CD4-positive, alpha-beta T cell treated with Interleukin-21 for 1 hour (primary cell): Measurements from ENCODE around the gene UQCC3.
"Not testable (repeated sequence)": the region's sequence is repeated elsewhere in the genome, so short reads cannot be mapped to it uniquely, and the experiment has no call there.

Experiments used
- DNase-seq: peaks from one replicate; pipeline ENCODE4 v3.0.0-alpha.2; 2020

Gene UQCC3

DNA sequence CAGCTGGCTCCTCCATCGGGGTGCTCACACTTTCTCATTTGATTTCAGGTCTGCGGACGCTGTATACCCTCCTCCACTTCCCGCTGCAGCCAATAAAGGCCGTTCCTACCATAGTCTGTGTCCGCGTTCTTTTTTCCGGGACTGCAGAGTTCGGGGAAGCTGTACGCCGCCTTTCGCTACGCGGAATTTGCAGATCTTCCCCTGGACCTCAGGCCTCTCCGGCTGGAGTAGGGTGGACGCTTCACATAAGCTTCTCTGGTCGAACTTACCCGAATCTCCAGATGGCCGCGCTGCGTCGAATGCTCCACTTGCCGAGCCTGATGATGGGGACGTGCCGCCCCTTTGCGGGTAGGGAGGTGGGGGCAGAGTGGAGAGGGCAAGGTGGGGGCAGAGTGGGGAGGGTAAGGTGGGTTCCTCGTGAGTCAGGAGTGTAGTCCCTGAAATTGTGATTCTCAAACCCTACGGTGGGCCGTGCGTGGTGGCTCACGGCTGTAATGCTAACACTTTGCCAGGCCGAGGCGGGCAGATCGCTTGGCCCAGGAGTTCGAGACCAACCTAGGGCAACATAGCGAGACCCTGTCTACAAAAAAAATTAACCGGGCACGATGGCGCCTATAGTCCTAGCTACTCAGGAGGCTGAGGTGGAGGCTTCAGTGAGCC is 5.7 kb upstream of the UQCC3 start:
- peak; percentile 72 for DNase-seq

DNA sequence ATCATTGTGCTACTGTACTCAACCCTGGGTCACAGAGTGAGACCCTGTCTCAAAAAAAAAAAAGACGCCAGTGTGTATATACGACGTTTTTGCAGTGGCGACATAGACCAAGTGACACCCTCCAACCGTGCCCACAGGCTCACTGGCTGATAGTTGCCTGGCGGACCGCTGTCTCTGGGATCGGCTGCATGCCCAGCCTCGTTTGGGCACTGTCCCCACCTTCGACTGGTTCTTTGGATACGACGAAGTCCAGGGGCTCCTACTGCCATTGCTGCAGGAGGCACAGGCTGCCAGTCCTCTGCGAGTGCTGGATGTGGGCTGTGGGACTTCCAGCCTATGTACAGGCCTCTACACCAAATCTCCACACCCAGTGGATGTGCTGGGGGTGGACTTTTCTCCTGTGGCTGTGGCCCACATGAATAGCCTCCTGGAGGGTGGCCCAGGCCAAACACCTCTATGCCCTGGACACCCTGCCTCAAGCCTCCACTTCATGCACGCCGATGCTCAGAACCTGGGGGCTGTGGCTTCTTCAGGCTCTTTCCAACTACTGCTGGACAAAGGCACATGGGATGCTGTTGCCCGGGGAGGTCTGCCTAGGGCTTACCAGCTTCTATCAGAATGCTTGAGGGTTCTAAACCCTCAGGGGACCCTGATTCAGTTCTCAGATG is 5.1 kb upstream of the UQCC3 start:
- DNase-seq: no peak

DNA sequence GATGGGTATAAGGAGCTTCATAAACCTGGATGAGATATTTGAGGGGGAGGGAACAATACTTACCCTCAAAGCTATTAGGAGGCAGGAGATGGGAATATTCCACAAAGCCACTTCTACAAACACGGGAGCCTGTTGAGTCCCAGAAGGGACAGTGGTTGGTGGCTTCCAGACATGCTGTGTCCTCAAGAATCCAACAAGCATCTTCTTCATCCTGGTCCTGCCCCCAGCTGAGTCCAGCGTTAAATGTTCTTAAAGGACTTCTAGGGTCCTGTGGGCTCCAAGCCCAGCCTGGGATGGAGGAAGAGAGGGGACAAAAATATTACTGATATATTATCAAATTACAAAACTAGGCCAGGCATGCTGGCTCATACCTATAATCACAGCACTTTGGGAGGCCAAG is 4.0 kb upstream of the UQCC3 start:
- no peak for DNase-seq

DNA sequence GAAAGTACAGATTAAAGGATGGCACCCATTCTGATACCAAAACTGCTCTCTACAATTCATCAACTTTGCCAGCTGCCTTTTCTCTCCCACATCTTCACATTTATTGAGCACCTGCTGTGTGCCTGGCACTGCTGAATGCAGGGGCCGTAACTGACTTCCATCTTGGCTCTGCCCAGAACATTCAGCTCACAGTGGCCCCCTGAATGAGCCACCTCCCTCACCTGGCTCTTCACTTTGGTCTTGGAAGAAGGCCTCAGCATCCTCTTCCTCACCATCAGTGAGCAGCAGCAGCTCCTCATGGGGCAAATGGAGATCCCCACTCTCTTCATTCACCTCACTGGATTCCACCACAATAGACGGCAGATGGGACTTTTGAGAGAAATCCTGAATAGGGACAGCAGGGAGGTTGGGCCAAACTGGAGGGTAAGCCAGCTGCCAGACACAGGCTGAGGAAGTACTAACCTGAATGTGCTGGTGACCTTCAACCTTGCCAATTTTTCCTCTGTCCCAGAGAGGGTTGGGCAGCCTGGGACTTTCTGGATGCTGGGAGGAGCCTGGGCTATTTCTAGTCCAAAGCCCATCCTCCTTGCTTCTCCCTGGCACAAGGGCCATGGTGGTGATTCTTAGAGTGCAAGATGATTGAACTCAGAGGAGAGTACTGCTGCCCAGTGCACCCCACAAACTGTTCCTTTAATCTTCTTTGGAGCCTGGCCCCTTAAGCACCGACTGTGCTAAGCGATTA is 1.9 kb upstream of the UQCC3 start:
- DNase-seq: no peak

DNA sequence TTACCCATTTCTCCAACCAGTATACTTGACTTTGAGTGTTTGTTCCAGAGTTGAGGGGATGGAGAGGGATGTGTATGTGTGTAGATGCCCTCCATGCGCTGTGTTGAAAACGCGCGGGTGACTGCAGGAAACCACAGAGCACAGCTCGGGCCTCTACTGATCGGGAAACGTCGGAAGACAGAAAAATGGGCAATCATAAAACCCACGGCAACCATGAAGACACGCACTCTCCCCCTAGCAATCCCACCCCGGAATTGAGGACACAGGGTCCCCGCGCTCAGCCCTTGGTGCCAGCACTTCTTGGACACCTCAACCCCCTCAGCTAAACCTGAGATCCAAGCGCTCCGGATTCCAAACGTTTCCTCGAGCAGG is 251 bp upstream of the UQCC3 start:
- DNase-seq: no peak

DNA sequence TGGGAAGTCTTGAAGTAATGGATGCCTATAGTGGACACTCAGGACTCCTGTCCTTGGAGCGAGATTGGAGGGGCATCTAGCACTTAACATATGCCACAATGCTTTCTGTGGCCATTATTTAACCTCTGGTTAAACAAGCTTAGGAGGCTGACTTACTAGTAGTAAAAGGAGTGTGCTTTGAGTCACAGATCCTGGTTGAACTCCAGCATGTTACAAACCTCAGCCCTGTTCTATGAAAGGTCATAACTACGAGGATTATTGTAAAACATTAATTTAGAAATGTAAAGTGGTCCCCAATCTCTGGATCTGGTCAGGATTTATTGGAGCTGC is 1.7 kb downstream of the UQCC3 start:
- no peak for DNase-seq

DNA sequence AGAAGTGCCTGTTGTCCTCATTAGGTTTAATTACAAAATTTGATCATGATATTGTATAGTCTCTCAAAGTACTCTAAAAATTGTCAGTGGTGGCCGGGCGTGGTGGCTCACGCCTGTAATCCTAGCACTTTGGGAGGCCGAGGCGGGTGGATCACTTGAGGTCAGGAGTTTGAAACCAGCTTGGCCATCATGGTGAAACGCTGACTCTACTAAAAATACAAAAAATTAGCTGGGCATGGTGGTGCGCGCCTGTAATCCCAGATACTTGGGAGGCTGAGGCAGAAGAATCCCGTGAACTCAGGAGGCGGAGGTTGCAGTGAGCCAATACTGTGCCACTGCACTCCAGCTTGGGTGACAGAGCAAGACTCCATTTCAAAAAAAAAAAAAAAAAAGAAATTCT is 3.9 kb downstream of the UQCC3 start:
- DNase-seq: not testable (repeated sequence)

DNA sequence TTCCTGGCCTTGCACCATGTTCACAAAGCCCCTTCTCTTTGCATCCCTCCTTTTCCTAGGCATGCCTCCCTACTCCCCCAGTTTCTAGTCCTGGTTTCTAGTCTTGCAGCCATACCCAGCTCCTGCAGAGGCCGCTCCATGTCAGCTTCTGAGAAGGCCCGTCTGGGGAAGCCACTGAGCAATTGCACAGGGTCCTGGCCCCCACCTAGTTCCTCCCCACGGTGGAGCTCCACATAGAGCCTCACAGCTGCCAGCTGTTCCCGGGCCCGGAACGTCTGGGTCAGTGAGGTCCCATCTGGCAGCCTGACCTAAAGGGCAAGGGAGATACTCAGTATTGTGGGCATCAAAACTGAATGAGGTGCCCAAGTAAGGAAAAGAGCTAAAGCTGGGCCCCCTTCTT is 5.2 kb downstream of the UQCC3 start:
- DNase-seq: no peak

DNA sequence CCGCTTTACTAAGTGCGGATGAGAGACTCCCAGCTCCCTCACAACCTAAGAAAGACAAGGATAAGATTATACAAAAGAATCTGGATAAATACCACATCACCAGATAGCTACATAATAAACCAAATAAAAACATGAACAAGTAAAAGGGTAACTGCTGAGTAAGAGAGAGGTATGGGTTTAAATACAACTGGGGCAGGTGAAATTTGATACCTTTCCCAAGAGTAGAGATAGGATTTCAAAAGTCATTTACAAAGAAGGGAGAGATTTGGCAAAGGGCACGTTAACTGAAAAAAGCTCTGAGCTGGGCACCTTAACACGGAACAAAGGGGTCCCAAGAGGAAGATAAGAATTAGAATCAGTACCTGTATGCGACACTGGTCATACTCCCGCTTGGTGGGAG is 5.7 kb downstream of the UQCC3 start:
- DNase-seq: no peak

DNA sequence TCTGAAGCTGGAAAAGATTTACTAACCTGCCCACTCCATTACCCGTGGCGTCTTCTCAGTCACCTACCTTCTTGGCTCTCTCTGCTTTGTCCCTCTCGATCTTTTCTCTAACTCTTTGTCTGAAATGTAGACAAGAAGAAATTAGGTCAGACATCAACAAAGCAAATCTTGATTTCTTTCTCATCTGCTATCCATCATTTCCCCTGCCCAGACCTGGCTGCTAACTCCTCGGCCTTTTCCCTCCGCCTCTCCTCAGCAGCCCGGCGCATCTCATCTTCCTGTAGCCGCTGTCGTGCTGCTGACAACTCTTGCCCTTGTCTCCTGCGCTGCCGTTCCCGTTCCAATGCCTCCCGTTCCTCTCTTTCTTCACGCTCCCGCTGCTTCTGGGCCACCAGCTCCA is 6.2 kb downstream of the UQCC3 start:
- no peak for DNase-seq

DNA sequence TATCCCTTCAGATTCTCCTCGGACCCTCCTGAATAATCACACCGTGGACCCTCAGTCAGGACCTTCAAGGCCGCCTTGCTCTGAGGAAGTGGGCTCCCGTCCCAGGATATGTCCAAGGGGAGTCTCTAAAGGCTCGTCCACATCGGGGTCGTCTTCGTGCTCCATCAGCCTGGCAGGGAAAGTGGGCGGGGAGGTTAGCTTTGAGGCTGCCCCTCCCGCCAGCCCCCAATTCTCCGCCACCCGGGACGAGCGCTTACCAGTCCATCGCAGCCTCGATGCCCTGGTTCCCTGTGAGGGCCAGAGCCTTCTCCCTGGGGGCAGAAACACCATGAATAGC is 6.9 kb downstream of the UQCC3 start:
- no peak for DNase-seq

DNA sequence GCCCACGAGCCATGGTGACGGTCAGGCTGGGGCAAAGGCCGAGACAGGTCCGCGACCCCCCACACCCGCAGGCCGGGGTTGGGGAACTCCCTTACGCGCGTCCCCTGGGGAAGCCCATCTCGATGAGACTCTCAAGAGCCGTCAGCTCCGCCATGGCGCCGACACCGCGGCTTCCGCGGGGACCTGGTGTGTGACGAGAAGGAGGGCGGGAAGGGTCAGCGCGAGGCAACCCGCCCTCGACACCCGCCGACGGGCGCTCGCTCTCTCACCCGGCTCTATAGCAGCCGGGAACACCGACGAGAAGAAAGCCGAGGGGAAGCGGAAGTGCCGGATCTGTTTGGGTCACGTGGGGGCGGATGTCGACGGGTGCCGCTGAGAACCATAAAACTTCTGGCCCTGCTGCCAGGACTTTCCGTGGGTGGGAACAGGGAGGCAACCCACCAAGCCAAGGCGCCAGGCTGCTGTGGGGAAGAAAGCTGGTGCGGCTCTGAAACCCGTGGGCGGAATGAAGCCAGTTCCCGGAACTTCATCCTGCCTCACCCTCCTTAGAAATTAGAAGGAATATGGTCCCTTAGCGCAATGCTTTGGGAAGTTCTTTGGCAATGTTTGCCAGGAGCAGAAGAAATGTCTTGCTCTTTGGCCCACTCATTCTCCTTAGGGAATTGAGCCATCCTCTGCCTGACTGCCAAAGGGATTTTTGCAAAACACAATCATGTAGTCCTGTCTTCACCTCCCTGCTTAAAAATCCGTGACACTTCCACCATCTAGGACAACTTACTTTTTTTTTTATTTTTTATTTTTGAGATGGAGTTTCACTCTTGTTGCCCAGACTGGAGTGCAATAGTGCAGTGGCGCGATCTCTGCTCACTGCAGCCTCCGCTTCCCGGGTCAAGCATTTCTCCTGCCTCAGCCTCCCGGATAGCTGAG is 7.6 kb downstream of the UQCC3 start, which contains the start of gene UBXN1:
UBXN1 (minus strand) TSS at position 304 of the 927 bp plus-strand sequence; CDS start at position 154, 150 bp downstream.
- DNase-seq: peak; percentile 88

DNA sequence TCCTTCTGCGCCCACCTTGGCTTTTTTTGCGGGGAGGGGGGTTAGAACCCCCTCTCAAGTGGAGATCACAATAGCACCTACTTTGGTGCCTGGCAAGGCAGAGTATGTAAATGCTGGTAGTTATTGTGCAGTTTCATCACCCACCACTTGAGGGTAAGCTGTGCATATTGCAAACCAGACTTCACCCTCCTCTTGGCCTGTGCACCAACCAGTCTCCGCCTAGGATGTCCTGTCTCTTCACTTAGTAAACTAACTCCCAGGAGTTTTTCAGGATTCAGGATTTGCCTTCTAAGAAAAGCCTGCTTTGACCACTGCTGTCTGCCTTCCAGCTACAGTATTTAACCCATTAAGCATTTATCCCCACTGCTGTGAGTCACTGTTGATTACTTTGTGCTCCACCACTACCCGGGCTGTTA is 9.4 kb downstream of the UQCC3 start:
- DNase-seq: peak; percentile 65

DNA sequence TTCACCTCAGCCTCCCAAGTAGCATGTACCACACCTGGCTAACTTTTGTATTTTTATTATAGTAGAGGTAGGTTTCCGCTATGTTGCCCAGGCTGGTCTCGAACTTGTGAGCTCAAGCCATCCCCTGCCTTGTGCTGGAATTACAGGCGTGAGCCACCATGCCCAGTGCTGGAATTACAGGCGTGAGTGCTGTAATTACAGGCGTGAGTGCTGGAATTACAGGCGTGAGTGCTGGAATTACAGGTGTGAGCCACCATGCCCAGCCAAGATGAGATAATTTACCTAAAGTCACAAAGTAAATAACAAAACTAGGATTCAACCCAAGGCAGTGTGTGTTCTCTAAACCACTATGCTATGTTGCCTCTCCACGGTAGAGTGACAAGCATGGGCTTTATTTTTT is 11.0 kb downstream of the UQCC3 start:
- DNase-seq: no peak

DNA sequence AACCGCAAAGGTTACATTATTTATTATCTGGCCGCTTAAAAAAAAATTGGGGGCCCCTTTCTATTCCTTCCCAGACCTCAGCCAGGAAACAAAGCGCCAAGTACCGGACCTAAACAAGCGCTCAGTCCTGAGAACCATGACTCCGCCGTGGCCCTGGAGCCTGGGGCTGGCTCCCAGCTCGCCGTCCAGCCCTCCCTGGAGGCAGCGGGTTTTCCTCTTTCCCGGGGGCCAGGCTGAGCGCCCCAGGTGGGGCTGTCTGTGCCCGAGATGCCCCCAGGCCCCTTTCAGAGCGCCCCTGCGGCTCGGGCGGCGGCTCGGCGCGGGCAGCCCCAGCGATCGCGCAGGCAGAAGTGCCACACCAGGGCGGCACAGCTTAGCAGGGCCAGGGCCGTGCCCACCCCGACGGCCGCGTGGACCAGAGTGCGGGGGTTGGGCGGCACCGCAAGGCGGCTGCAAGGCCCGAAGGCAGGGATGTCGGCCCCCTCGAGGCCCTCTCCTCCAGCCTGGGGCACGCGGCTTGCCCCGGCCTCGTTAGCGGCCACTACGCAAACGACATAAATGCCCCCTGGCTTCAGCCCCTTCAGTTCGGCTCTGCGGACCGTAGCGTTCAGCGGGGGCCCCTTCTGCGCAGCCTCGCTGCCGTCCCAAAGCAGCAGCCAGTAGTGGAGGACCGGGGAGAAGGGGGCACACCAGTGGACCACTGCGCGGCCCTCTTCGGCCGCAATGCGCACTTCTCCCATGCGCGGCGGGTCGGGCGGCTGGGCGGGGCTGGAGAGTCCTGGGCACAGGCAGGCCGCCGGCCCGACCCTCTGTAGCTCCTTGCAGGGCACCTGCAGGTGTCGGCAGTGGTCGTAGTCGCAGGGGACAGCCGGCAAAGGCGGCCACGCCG is 16.3 kb downstream of the UQCC3 start:
- DNase-seq: no peak

DNA sequence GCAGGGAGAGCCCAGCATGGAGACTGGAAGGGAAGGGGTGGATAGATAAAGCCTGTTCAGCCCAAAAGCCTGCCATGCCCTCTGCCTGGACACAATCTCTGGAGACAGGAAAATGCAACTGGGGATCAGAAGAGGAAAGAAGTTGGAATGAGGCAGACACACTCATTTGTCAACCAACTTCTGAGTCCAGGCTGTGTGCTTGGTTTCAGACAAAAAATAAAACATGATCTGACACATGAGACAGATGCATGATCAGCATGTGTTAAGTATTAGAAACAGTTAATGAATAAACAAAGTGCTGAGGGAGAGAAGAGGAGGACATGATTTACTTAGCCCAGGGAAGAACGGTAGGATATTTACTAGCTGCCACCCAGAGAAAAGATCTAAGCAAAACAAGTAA is 17.0 kb downstream of the UQCC3 start:
- DNase-seq: no peak

DNA sequence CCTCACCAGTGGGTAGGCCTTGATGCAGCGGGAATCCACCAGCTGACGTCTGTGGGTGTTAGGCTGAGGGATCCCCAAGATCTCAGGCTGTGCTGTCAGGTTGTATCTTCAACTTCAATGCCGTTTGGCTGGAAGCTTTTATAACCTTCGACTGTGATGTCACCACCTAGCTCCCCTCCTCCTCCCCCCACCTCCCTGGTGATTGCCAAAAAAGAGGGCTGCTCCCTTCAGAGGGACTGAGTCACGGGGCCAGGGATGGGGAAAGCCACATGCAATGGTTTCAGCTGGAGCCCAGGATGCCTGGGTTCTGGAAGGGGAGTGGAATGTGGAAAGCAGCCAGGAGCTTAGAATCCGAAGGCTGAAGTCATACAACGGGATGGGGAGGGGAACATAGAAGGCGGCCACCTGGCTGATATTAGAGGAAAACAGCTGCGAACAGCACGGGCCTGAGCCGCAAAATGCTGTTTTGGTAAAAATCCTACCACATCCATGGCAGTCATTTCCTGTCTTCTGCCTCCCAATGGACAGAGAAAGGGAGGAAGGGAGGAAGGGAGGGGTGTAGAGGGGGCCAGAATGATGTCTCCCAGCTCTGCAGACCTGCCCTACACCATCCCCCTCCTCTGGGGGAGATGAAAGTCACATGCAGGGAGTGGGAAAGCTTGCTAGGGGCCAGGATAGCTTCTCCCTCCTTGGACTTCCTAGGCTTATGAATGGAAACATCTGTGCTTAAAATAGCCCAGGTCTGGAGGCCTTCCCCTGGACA is 18.1 kb downstream of the UQCC3 start, which contains the start of gene LRRN4CL:
LRRN4CL (minus strand) TSS at position 110 of the 763 bp plus-strand sequence. CDS start 1,022 bp downstream, outside the sequence.
- DNase-seq: no peak

DNA sequence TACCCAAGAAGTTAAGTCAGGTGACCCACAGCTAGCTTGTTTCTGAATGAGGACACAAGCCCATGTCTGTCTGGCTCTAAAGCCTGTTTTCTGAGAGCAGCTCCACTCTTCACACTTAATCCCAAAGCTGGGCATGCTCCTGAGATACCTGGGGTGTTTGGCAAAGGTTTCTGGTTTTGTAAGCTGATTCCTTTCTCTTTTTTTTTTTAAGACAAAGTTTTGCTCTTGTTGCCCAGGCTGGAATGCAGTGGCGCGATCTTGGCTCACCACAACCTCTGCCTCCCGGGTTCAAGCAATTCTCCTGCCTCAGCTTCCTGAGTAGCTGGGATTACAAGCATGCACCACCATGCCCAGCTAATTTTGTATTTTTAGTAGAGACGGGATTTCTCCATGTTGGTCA is 22.2 kb downstream of the UQCC3 start:
- DNase-seq: not testable (repeated sequence)

DNA sequence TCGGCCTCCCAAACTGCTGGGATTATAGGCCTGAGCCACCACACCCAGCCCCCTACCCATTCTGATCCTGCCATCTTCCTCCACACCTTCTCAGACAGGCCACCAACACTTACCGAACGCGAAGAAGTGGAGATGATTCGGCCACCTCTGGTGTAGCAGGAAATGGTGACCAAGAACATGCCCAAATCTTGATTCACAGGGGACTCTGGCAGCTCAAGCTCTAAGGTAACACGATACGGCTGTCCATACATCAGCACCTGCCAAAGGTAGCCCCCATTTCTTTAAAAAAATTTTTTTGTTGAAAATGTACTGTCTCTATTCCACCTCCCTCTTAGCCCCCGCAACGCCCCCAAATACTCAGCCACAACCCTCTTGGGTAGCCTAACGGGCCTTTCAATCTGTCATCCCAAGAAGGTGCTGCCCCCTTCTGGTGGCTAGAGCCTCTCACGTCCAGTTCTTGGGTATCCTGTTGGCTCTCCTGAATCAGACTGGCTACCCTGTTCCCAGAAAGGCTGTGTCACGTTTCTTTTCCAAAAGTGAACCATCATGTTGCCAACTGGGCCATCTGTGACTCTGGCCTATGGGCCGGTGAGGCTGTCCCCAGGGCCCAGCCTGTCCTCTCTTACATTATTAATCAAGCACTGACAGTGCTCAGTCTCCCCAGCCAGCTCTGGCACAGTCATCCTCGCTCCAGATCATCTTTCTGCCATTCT is 23.1 kb downstream of the UQCC3 start:
- peak; percentile 82 for DNase-seq

DNA sequence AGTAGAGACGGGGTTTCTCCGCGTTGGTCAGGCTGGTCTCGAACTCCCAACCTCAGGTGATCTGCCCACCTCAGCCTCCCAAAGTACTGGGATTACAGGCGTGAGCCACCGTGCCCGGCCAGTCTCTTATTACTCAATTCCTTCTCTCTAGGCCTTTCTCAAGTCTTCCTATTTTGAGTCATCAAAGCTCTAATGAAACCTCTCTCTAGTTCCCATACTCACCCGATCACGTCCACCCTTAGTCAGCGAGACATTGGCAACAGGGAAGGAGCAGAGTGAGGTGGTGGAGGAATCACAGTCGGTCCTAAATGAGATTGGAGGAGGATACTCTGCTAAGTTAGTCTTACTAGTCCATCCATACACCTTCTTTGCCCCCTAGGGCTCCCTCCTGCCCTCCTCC is 30.8 kb downstream of the UQCC3 start:
- DNase-seq: no peak

DNA sequence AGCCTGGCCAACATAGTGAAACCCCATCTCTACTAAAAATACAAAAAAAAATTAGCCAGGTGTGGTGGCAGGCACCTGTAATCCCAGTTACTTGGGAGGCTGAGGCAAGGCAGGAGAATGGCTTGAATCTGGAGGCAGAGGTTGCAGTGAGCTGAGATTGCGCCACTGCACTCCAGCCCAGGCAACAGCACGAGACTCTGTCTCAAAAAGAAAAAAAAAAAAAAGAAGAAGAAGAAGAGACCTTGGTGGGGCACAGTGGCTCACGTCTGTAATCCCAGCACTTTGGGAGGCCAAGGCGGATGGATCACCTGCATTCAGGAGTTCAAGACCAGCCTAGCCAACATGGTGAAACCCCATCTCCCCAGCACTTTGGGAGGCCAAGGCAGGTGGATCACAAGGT is 32.4 kb downstream of the UQCC3 start:
- DNase-seq: not testable (repeated sequence)
